Chondrocyte (in vitro differentiated cells): ENCODE data around the gene IGFBP2. TPM values are rescaled to one million over a fixed set of nuclear protein-coding genes. Genes with fewer than 3 reads are reported as not detected.
A peak's percentile ranks its signal among the peaks of the same experiment; 100 is the strongest.

Experiments
- DNase-seq: peaks from one replicate; pipeline ENCODE4 v3.0.0; 2021; ENCODE audit warnings: mixed read lengths, low spot score
- H3K27ac Mint-ChIP-seq: one replicate; pipeline ENCODE4 v1.8.0; 2021; ENCODE audit warnings: mild to moderate bottlenecking, moderate library complexity, mixed read lengths; ENCODE audit not compliant: unreplicated experiment
- H3K27me3 Mint-ChIP-seq: 2 replicates; pipeline ENCODE4 v1.8.0; 2021; ENCODE audit warnings: low read depth, mixed read lengths
- H3K36me3 Mint-ChIP-seq: 2 replicates; pipeline ENCODE4 v1.8.0; 2021; ENCODE audit warnings: low read depth, mixed read lengths
- H3K4me1 Mint-ChIP-seq: 2 replicates; pipeline ENCODE4 v1.8.0; 2021; ENCODE audit warnings: low read depth, mild to moderate bottlenecking, mixed read lengths
- H3K4me3 Mint-ChIP-seq: one replicate; pipeline ENCODE4 v1.8.0; 2021; ENCODE audit warnings: mild to moderate bottlenecking, moderate library complexity, mixed read lengths; ENCODE audit not compliant: unreplicated experiment
- H3K9me3 Mint-ChIP-seq: 2 replicates; pipeline ENCODE4 v1.8.0; 2021; ENCODE audit warnings: low read depth, mixed read lengths
- total RNA-seq: library from RNA; stranded (reverse); gene quantifications from 3 replicates; pipeline ENCODE4 v1.2.1, GENCODE V29; 2021
- TF ChIP-seq, protein P1 (sequence below): fragments of 200-600 bp; sonication (generic); IDR thresholded peaks from 2 replicates; pipeline ENCODE4 v1.5.0; 2021; ENCODE audit warnings: antibody characterized with exemption, mild to moderate bottlenecking, moderate library complexity

IGFBP2 gene
- total RNA-seq, 1 donor from 2014 or later: 1,848 TPM

DNA sequence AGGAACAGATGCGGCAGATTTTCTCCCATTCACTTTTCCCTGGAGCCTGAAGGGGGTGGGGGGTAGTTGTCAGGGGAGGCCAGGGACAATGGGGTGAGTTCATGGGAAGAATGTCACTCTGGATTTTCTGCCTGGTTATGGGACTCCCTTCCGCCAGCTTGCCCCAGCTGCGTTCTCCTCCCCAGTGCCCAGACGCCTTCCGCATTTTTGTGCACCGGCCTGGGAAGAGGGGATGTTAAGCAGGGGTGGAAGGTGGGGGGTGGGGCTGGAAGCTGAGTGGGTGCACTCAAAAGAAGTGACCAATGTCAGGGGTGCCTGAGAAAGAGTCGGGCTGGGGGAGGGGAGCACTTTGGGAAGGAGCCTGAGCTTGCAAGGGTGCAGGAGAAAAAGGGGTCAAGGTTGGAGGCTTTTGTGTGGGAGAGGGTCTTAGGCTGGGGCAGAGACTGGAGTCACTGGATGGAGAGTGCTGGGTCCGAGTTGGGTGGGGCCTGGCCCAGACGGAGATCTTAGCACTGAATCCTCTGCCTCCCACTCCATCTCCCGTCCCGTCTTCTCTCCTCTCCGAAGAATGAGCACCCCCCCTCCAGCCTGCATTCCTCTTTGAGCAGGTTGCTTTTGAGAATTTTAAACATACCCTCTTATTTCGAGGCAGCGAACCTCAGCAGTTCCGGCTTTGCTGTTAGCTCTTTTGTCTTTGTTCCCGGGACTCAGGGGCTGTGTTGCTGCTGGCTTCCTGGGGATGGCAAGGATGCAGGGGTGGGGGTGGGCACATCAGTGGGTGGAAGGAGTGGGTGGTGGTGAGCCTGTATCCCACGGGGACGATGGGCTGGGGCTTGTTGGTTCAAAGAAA is 2.7 kb downstream of the IGFBP2 start:
- peak overlapping the region; percentile 100 for H3K4me3 Mint-ChIP-seq
- TF ChIP-seq, protein P1, sequence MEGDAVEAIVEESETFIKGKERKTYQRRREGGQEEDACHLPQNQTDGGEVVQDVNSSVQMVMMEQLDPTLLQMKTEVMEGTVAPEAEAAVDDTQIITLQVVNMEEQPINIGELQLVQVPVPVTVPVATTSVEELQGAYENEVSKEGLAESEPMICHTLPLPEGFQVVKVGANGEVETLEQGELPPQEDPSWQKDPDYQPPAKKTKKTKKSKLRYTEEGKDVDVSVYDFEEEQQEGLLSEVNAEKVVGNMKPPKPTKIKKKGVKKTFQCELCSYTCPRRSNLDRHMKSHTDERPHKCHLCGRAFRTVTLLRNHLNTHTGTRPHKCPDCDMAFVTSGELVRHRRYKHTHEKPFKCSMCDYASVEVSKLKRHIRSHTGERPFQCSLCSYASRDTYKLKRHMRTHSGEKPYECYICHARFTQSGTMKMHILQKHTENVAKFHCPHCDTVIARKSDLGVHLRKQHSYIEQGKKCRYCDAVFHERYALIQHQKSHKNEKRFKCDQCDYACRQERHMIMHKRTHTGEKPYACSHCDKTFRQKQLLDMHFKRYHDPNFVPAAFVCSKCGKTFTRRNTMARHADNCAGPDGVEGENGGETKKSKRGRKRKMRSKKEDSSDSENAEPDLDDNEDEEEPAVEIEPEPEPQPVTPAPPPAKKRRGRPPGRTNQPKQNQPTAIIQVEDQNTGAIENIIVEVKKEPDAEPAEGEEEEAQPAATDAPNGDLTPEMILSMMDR: no peak
- no peaks in the 10 kb centered on the region for H3K9me3 Mint-ChIP-seq
- DNase-seq: peak; percentile 79
- peaks cover 62% of the 10 kb centered on the region for H3K4me1 Mint-ChIP-seq
- peak overlapping the region; percentile 96 for H3K27ac Mint-ChIP-seq
- peaks cover 26% of the 10 kb centered on the region for H3K36me3 Mint-ChIP-seq
- no peaks in the 10 kb centered on the region for H3K27me3 Mint-ChIP-seq

DNA sequence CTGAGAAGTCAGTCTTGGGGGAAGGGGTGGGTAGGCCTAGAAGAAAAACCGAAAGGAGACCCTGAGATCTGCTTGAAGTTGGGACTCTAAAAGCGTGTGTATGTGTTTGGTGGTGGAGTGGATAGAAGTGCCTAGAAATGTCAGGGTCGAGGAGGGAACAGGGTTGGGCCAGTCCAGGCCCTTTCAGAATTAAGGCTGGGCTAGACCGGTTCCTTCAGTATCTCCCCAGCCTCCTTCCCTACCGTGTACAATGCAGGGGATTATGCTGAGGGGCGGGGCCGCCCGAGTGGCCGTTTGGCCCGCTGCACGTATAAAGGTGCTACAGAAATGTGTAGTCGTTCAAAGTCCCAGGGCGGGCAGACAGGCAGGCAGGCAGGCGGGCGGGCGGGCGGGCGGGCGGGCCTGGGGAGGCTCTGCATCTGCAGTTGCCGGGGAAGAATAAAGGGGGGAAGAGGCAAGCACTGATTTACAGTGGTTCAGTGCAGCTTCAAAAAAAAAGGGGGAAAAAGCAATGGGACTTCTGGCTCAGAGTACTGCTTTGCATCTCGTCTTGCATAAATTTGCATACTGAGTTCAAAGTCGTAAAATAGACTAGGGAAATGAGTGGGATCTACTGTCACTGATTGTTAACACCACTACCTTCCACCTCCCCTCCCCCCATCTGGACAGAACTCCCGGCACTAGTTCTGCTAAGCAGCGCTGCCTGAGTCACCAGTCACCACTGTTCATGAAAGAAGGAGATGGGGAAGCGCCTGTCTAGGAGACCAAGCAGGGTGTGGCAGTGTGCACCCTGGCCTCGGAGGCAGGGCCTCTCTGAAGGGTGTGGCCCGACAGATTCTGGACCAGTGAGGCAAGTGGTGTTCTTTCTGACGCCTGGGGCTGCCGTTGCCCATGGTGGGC is 3.6 kb downstream of the IGFBP2 start:
- no peaks in the 10 kb centered on the region for H3K9me3 Mint-ChIP-seq
- no peaks in the 10 kb centered on the region for H3K27me3 Mint-ChIP-seq
- H3K36me3 Mint-ChIP-seq: peaks cover 27% of the 10 kb centered on the region
- TF ChIP-seq, protein P1: no peak
- peak; percentile 90 for DNase-seq
- peaks cover 58% of the 10 kb centered on the region for H3K4me1 Mint-ChIP-seq
- peak overlapping the region; percentile 100 for H3K4me3 Mint-ChIP-seq
- peak overlapping the region; percentile 96 for H3K27ac Mint-ChIP-seq

DNA sequence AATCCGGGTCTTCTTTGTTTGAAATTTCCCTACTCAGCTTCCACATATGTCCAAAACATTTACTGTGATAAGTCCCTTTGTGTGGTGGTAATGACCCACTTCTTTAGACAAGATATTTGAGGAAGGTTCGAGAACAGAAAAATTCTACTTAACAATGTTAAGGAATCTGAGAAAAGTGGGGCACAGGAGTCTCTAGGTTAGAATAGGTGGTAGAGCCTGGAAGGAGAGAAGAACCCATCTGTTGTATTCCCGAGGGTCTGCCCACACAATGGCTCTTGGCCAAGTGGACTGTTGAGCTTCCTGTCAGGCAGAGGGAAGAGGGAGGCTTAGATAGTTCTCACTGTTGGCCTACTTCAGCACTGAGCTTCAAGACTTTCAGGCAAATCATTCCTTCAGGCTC is 4.3 kb downstream of the IGFBP2 start:
- Mint-ChIP-seq H3K4me3 (peak overlapping the region; percentile 100), H3K36me3 (peaks cover 27% of the 10 kb centered on the region), H3K27me3 (no peaks in the 10 kb centered on the region), H3K9me3 (no peaks in the 10 kb centered on the region), H3K4me1 (peaks cover 54% of the 10 kb centered on the region), H3K27ac (peak overlapping the region; percentile 96)
- DNase-seq: peak; percentile 14
- TF ChIP-seq, protein P1: no peak

DNA sequence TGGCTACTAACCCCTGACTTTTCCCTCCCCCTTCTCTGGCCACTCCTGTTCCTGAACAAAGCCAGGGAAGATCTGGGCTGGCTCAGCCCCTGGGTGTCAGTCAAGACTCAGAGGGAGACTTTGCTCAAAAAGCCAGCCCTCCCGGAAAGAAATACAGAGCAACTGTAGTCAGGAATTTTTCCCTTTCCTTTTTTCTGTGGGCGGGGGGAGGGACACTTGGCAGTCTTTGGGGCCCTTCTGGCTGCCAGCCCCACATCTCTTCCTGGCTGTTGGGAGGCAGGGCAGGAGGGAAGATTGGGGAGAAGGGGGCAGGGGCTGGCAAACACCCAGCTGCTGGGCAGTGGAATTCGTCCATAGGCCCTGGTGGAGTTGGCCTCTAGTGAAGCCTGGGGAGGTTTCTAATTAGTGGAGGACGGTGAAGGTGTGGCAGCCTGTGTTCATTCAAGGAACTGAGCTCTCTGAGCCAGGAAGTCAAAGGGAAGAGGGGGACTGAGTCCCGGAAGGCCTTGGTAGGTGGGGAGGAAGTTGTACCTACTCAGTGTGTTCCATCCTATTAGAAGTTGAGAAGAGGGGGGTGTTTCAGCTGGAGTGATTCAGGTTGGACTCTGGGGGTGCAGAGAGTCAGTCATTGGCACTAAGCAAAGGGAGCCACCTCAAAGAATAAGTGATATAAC is 10.9 kb downstream of the IGFBP2 start:
- H3K4me1 Mint-ChIP-seq: peaks cover 75% of the 10 kb centered on the region
- H3K9me3 Mint-ChIP-seq: no peaks in the 10 kb centered on the region
- peak overlapping the region; percentile 94 for H3K27ac Mint-ChIP-seq
- H3K4me3 Mint-ChIP-seq: no peak overlapping the region
- no peaks in the 10 kb centered on the region for H3K27me3 Mint-ChIP-seq
- peaks cover 34% of the 10 kb centered on the region for H3K36me3 Mint-ChIP-seq
- TF ChIP-seq, protein P1: peak; percentile 19
- DNase-seq: no peak
